DOHH2 (cell line): ENCODE data around the gene ZC3H4.
"Not testable (repeated sequence)": the region's sequence is repeated elsewhere in the genome, so short reads cannot be mapped to it uniquely, and the experiment has no call there.

ENCODE experiments used
- H3F3A ChIP-seq: fragments of 200-600 bp; sonication (generic), shearing (Covaris generic); 2 replicates; pipeline ENCODE4 v1.6.0; 2016; ENCODE audit warnings: antibody characterized with exemption, mild to moderate bottlenecking; ENCODE audit not compliant: control insufficient read depth, insufficient read depth
- H3K27ac ChIP-seq: fragments of 200-600 bp; sonication (generic); 2 replicates; pipeline ENCODE4 v1.5.1; 2014; ENCODE audit warnings: low read depth, mild to moderate bottlenecking, low read length, moderate library complexity
- H3K27me3 ChIP-seq: fragments of 200-600 bp; sonication (generic); 2 replicates; pipeline ENCODE4 v1.6.1; 2014; ENCODE audit warnings: mild to moderate bottlenecking, low read length, mixed read lengths; ENCODE audit not compliant: control insufficient read depth
- H3K36me3 ChIP-seq: fragments of 200-600 bp; sonication (generic); 2 replicates; pipeline ENCODE4 v1.6.1; 2014; ENCODE audit warnings: mild to moderate bottlenecking, low read length, moderate library complexity, mixed read lengths; ENCODE audit not compliant: control insufficient read depth
- H3K4me1 ChIP-seq: fragments of 200-600 bp; sonication (generic); 2 replicates; pipeline ENCODE4 v1.6.1; 2014; ENCODE audit warnings: mild to moderate bottlenecking, low read length, mixed read lengths; ENCODE audit not compliant: control insufficient read depth
- H3K4me2 ChIP-seq: fragments of 200-600 bp; sonication (generic); 2 replicates; pipeline ENCODE4 v1.6.0; 2014; ENCODE audit warnings: mild to moderate bottlenecking, low read length, moderate library complexity
- H3K4me3 ChIP-seq: fragments of 200-600 bp; sonication (generic); 2 replicates; pipeline ENCODE4 v1.5.1; 2014; ENCODE audit warnings: mild to moderate bottlenecking, low read length, mixed read lengths
- H3K79me2 ChIP-seq: fragments of 200-600 bp; sonication (generic); 2 replicates; pipeline ENCODE4 v1.6.1; 2014; ENCODE audit warnings: mild to moderate bottlenecking, low read length, mixed read lengths; ENCODE audit not compliant: control insufficient read depth
- H3K9me2 ChIP-seq: fragments of 200-600 bp; sonication (generic); replicated peaks from 2 replicates; pipeline ENCODE4 v1.6.1; 2014; ENCODE audit warnings: mild to moderate bottlenecking, low read length, mixed read lengths; ENCODE audit not compliant: control insufficient read depth
- H3K9me3 ChIP-seq: fragments of 200-600 bp; sonication (generic); 2 replicates; pipeline ENCODE4 v1.6.1; 2014; ENCODE audit warnings: antibody characterized with exemption, low read length, mixed read lengths; ENCODE audit not compliant: control insufficient read depth, insufficient read depth
- H4K20me1 ChIP-seq: fragments of 200-600 bp; sonication (generic); 2 replicates; pipeline ENCODE4 v1.6.0; 2014; ENCODE audit warnings: low read depth, mild to moderate bottlenecking, antibody characterized with exemption, low read length, moderate library complexity; ENCODE audit not compliant: control insufficient read depth, insufficient read depth
- EZH2phosphoT487 ChIP-seq: fragments of 200-600 bp; sonication (generic); IDR thresholded peaks from 2 replicates; pipeline ENCODE4 v1.6.1; 2017; ENCODE audit warnings: borderline replicate concordance, mild to moderate bottlenecking, antibody characterized with exemption, low read length, moderate library complexity, mixed read lengths
- TF ChIP-seq, protein P1 (sequence below): fragments of 200-600 bp; sonication (generic); IDR thresholded peaks from one replicate; pipeline ENCODE4 v1.5.1; 2014; ENCODE audit warnings: antibody characterized with exemption, mild to moderate bottlenecking, low read depth, low read length; ENCODE audit not compliant: poor library complexity, severe bottlenecking

The ZC3H4 gene

DNA sequence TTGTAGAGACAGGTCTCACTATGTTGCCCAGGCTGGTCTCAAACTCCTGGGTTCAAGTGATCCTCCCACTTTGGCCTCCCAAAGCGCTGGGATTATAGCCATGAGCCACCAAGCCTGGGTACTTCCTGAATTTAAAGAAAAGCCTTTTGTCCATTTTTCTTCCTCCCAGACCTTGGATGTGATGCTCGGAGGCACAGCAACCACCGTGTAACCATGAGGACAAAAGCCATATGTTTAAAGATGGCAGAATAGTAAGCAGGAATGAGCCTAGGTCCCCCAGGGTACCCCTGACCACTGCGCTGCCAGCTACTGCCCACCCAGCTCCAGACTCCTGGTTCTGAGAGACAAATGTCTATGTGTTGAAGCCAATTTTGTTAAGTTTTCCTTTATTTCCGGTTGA is 31.1 kb downstream of the ZC3H4 start:
- H3K4me2 ChIP-seq, result no peak overlapping the region
- no peak overlapping the region for H3K27ac ChIP-seq
- no peaks in the 10 kb centered on the region for H3K9me3 ChIP-seq
- peaks cover 3% of the 10 kb centered on the region; the same call in 1 of the 2 replicates for H3K79me2 ChIP-seq
- TF ChIP-seq EZH2phosphoT487, result no peak
- TF ChIP-seq, protein P1, sequence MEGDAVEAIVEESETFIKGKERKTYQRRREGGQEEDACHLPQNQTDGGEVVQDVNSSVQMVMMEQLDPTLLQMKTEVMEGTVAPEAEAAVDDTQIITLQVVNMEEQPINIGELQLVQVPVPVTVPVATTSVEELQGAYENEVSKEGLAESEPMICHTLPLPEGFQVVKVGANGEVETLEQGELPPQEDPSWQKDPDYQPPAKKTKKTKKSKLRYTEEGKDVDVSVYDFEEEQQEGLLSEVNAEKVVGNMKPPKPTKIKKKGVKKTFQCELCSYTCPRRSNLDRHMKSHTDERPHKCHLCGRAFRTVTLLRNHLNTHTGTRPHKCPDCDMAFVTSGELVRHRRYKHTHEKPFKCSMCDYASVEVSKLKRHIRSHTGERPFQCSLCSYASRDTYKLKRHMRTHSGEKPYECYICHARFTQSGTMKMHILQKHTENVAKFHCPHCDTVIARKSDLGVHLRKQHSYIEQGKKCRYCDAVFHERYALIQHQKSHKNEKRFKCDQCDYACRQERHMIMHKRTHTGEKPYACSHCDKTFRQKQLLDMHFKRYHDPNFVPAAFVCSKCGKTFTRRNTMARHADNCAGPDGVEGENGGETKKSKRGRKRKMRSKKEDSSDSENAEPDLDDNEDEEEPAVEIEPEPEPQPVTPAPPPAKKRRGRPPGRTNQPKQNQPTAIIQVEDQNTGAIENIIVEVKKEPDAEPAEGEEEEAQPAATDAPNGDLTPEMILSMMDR, result no peak
- no peaks in the 10 kb centered on the region for H4K20me1 ChIP-seq
- peaks cover 98% of the 10 kb centered on the region for H3K36me3 ChIP-seq
- no peaks in the 10 kb centered on the region for H3K9me2 ChIP-seq
- H3K4me3 ChIP-seq, result no peak overlapping the region
- H3K27me3 ChIP-seq, result no peaks in the 10 kb centered on the region
- H3K4me1 ChIP-seq, result no peaks in the 10 kb centered on the region
- H3F3A ChIP-seq, result 0 out of 2 replicates have a peak, but pooled peaks cover 3% of the 10 kb centered on the region

DNA sequence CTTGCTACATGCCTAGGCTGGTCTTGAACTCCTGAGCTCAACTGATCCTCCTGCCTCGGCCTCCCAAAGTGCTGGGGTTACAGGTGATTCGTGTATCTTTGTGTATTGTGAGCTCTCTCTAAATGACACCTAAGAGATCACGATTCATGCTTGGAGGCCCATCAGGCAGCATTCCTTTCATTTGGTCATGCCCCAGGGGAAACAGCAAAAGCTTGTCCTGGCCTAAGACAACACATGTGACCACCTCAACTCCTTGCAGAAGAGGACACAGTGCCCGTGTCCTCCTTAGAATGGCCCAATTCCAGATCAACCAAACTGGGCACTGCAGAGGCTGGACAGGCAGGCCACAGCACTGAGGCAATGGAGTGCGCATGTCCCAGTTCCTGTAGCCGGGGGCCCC is 32.5 kb downstream of the ZC3H4 start:
- Histone ChIP-seq H3K4me2 (no peak overlapping the region), H4K20me1 (no peaks in the 10 kb centered on the region), H3K4me1 (no peaks in the 10 kb centered on the region), H3K4me3 (no peak overlapping the region), H3K9me2 (no peaks in the 10 kb centered on the region), H3K27me3 (no peaks in the 10 kb centered on the region), H3K36me3 (peaks cover 97% of the 10 kb centered on the region), H3K27ac (no peak overlapping the region), H3K9me3 (no peaks in the 10 kb centered on the region), H3F3A (0 out of 2 replicates have a peak, but pooled peaks cover 3% of the 10 kb centered on the region), H3K79me2 (peaks cover 11% of the 10 kb centered on the region)
- TF ChIP-seq, protein P1, result no peak
- TF ChIP-seq EZH2phosphoT487, result no peak

DNA sequence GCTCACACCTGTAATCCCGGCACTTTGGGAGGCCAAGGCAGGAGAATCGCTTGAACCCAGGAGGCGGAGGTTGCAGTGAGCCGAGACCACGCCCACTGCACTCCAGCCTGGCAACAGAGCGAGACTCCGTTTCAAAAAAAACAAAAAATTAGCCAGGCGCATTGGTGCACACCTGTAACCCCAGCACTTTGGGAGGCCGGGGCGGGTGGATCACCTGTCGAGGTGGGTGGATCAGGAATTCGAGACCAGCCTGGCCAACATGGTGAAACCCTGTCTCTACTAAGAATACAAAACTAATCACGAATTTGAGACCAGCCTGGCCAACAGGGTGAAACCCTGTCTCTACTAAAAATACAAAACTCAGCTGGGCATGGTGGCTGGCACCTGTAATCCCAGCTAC is 35.2 kb downstream of the ZC3H4 start:
- H3K27me3 ChIP-seq, H3K4me1 ChIP-seq, H3K4me3 ChIP-seq, H3K27ac ChIP-seq, H3K9me3 ChIP-seq, H3K9me2 ChIP-seq, H4K20me1 ChIP-seq, H3F3A ChIP-seq, H3K4me2 ChIP-seq: not testable (repeated sequence)
- Histone ChIP-seq H3K36me3 (peaks cover 97% of the 10 kb centered on the region), H3K79me2 (peaks cover 36% of the 10 kb centered on the region)

DNA sequence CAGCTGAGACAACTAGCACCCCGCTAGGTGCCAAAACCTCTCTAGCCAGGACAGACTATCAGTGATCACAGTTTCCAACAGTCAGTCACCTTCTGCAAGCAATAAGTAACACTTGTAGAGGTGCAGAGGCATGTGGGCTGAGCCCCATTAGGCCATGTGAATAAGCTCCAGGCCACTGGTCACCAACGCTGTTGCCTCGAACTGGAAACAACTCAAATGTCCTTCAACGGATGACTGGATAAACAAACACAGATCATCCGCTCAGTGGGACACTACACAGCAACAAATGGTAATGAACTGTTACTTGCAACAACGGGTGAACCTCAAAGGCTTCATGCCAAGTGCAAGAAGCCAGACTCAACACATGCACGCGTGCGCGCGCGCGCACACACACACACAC is 37.6 kb downstream of the ZC3H4 start:
- peaks cover 92% of the 10 kb centered on the region for H3K36me3 ChIP-seq
- H3K4me1 ChIP-seq, result no peaks in the 10 kb centered on the region
- H3K9me2 ChIP-seq, result no peaks in the 10 kb centered on the region
- TF ChIP-seq, protein P1, result no peak
- TF ChIP-seq EZH2phosphoT487, result no peak
- H3K4me3 ChIP-seq, result no peak overlapping the region
- H3F3A ChIP-seq, result no peaks in the 10 kb centered on the region
- no peak overlapping the region for H3K4me2 ChIP-seq
- no peak overlapping the region for H3K27ac ChIP-seq
- H3K9me3 ChIP-seq, result no peaks in the 10 kb centered on the region
- peaks cover 39% of the 10 kb centered on the region for H3K79me2 ChIP-seq
- H3K27me3 ChIP-seq, result no peaks in the 10 kb centered on the region
- no peaks in the 10 kb centered on the region for H4K20me1 ChIP-seq
